Neural progenitor cell (in vitro differentiated cells): Measurements from ENCODE around the gene PAM. TPM values are rescaled to one million over a fixed set of nuclear protein-coding genes. Genes with fewer than 3 reads are reported as not detected.
A peak's percentile ranks its signal among the peaks of the same experiment; 100 is the strongest.

Experiments
- DNase-seq: peaks from one replicate; pipeline ENCODE4 v3.0.0-alpha.2; 2016; ENCODE audit warnings: low spot score
- H2AFZ ChIP-seq: fragments of 200-600 bp; sonication (generic); replicated peaks from 2 replicates; pipeline ENCODE4 v1.6.1; 2016; ENCODE audit warnings: antibody characterized with exemption
- H3F3A ChIP-seq: fragments of 200-600 bp; sonication (generic); 2 replicates; pipeline ENCODE4 v1.6.1; 2016; ENCODE audit warnings: antibody characterized with exemption, low read depth
- H3K27ac ChIP-seq: fragments of 200-600 bp; sonication (generic); 2 replicates; pipeline ENCODE4 v1.5.1; 2016; ENCODE audit warnings: mild to moderate bottlenecking
- H3K27me3 ChIP-seq: fragments of 200-600 bp; sonication (generic); 2 replicates; pipeline ENCODE4 v1.6.1; 2016; ENCODE audit warnings: mild to moderate bottlenecking, moderate library complexity
- H3K36me3 ChIP-seq: fragments of 200-600 bp; sonication (generic); 2 replicates; pipeline ENCODE4 v1.5.1; 2016
- H3K4me1 ChIP-seq: fragments of 200-600 bp; sonication (generic); 2 replicates; pipeline ENCODE4 v1.6.1; 2016; ENCODE audit warnings: mixed run types
- H3K4me2 ChIP-seq: fragments of 200-600 bp; sonication (generic); 2 replicates; pipeline ENCODE4 v1.6.1; 2016
- H3K4me3 ChIP-seq: fragments of 200-600 bp; sonication (generic); 2 replicates; pipeline ENCODE4 v1.5.1; 2016
- H3K79me2 ChIP-seq: fragments of 200-600 bp; sonication (generic); 2 replicates; pipeline ENCODE4 v1.6.1; 2016; ENCODE audit warnings: low read depth
- H3K9ac ChIP-seq: fragments of 200-600 bp; sonication (generic); 2 replicates; pipeline ENCODE4 v1.6.1; 2016
- H3K9me3 ChIP-seq: fragments of 200-600 bp; sonication (generic); 2 replicates; pipeline ENCODE4 v1.5.1; 2016; ENCODE audit warnings: low read depth
- H4K20me1 ChIP-seq: fragments of 200-600 bp; sonication (generic); 2 replicates; pipeline ENCODE4 v1.6.1; 2016; ENCODE audit warnings: low read depth
- H3K27ac Mint-ChIP-seq: 3 replicates; pipeline ENCODE4 v1.8.0; 2021; ENCODE audit warnings: mixed read lengths
- H3K27me3 Mint-ChIP-seq: 2 replicates; pipeline ENCODE4 v1.8.0; 2022; ENCODE audit warnings: low read depth, mild to moderate bottlenecking, inconsistent platforms, moderate library complexity, mixed read lengths; ENCODE audit not compliant: insufficient read depth
- H3K36me3 Mint-ChIP-seq: 3 replicates; pipeline ENCODE4 v1.8.0; 2021; ENCODE audit warnings: mixed read lengths
- H3K4me1 Mint-ChIP-seq: 3 replicates; pipeline ENCODE4 v1.8.0; 2021; ENCODE audit warnings: mixed read lengths
- H3K4me3 Mint-ChIP-seq: 3 replicates; pipeline ENCODE4 v1.8.0; 2021; ENCODE audit warnings: mild to moderate bottlenecking, moderate library complexity, mixed read lengths
- H3K9me3 Mint-ChIP-seq: 3 replicates; pipeline ENCODE4 v1.8.0; 2020; ENCODE audit warnings: mixed read lengths
- CTCF ChIP-seq: fragments of 200-600 bp; sonication (generic); IDR thresholded peaks from 2 replicates; pipeline ENCODE4 v1.5.1; 2017; ENCODE audit warnings: antibody characterized with exemption, mild to moderate bottlenecking
- EZH2 ChIP-seq: fragments of 200-600 bp; sonication (generic); IDR thresholded peaks from 2 replicates; pipeline ENCODE4 v1.6.1; 2017; ENCODE audit warnings: antibody characterized with exemption, mild to moderate bottlenecking, moderate library complexity
- EZH2phosphoT487 ChIP-seq: fragments of 200-600 bp; sonication (generic); IDR thresholded peaks from 2 replicates; pipeline ENCODE4 v1.6.1; 2017; ENCODE audit warnings: antibody characterized with exemption
- total RNA-seq: library from RNA; depleted of rRNA; stranded (reverse); fragments of >200 nt; gene quantifications from 2 replicates; pipeline ENCODE4 v1.2.3, GENCODE V29; 2015; ENCODE audit warnings: low replicate concordance

PAM gene
- total RNA-seq, 1 donor from 2014 or later: 246 TPM

GRCh38 chr5:102740515-102740914 lies 14.6 kb upstream of the PAM start:
- Histone ChIP-seq H3K27me3 (no peaks in the 10 kb centered on the region), H3K4me2 (no peak overlapping the region), H3K27ac (no peak overlapping the region), H3F3A (no peaks in the 10 kb centered on the region), H3K9me3 (no peaks in the 10 kb centered on the region), H3K9ac (no peak overlapping the region), H3K4me3 (no peak overlapping the region), H3K36me3 (no peaks in the 10 kb centered on the region), H2AFZ (no peak overlapping the region), H3K4me1 (peaks cover 11% of the 10 kb centered on the region), H3K79me2 (no peaks in the 10 kb centered on the region), H4K20me1 (no peaks in the 10 kb centered on the region)
- Mint-ChIP-seq H3K27me3 (no peaks in the 10 kb centered on the region), H3K36me3 (peaks cover 1% of the 10 kb centered on the region), H3K9me3 (peaks cover 6% of the 10 kb centered on the region), H3K4me1 (peaks cover 38% of the 10 kb centered on the region), H3K27ac (peak overlapping the region; percentile 62), H3K4me3 (no peak overlapping the region)
- no peak for DNase-seq
- TF ChIP-seq CTCF: no peak
- no peak for TF ChIP-seq EZH2
- TF ChIP-seq EZH2phosphoT487: no peak

GRCh38 chr5:102742215-102742614 lies 12.9 kb upstream of the PAM start:
- H3K79me2 ChIP-seq: no peaks in the 10 kb centered on the region
- Mint-ChIP-seq H3K27me3 (no peaks in the 10 kb centered on the region), H3K36me3 (peaks cover 5% of the 10 kb centered on the region), H3K27ac (peak overlapping the region; percentile 25), H3K4me3 (no peak overlapping the region), H3K4me1 (peaks cover 53% of the 10 kb centered on the region), H3K9me3 (peaks cover 6% of the 10 kb centered on the region)
- H3K27ac ChIP-seq: no peak overlapping the region
- no peak overlapping the region for H3K4me3 ChIP-seq
- peaks cover 11% of the 10 kb centered on the region for H3K4me1 ChIP-seq
- TF ChIP-seq EZH2phosphoT487: no peak
- no peak for TF ChIP-seq EZH2
- no peak for TF ChIP-seq CTCF
- no peak overlapping the region for H3K9ac ChIP-seq
- no peak overlapping the region for H2AFZ ChIP-seq
- H3F3A ChIP-seq: no peaks in the 10 kb centered on the region
- DNase-seq: peak; percentile 46
- H3K4me2 ChIP-seq: peak overlapping the region; percentile 17
- H3K36me3 ChIP-seq: no peaks in the 10 kb centered on the region
- no peaks in the 10 kb centered on the region for H3K9me3 ChIP-seq
- no peaks in the 10 kb centered on the region for H4K20me1 ChIP-seq
- H3K27me3 ChIP-seq: no peaks in the 10 kb centered on the region

- DNase-seq: no peak
- no peak for TF ChIP-seq EZH2
- TF ChIP-seq CTCF: no peak
- TF ChIP-seq EZH2phosphoT487: no peak
- no peak overlapping the region for H3K27ac ChIP-seq
- no peaks in the 10 kb centered on the region for H3K36me3 ChIP-seq
- H3K4me1 Mint-ChIP-seq: peaks cover 67% of the 10 kb centered on the region
- no peak overlapping the region for H2AFZ ChIP-seq
- no peak overlapping the region for H3K9ac ChIP-seq
- H3K27me3 ChIP-seq: no peaks in the 10 kb centered on the region
- H3K27ac Mint-ChIP-seq: peak overlapping the region; percentile 31
- no peaks in the 10 kb centered on the region for H3K27me3 Mint-ChIP-seq
- no peak overlapping the region for H3K4me3 ChIP-seq
- peaks cover 5% of the 10 kb centered on the region for H3K36me3 Mint-ChIP-seq
- H3K4me3 Mint-ChIP-seq: no peak overlapping the region
- no peaks in the 10 kb centered on the region for H3F3A ChIP-seq
- H3K79me2 ChIP-seq: no peaks in the 10 kb centered on the region
- H3K9me3 ChIP-seq: no peaks in the 10 kb centered on the region
- no peaks in the 10 kb centered on the region for H4K20me1 ChIP-seq
- peaks cover 2% of the 10 kb centered on the region for H3K9me3 Mint-ChIP-seq
- no peak overlapping the region for H3K4me2 ChIP-seq
- H3K4me1 ChIP-seq: peaks cover 11% of the 10 kb centered on the region
Observed at GRCh38 chr5:102743900-102744299, 11.2 kb upstream of the PAM start.
